GM11168 (cell line): ENCODE data around the gene ZNF79.

Source experiments
- in situ Hi-C: fragments of 300-500 bp; cut with MboI; formaldehyde crosslinking; loops from one replicate; pipeline ENCODE4 v1.12.0; 2022; ENCODE audit warnings: low sequenced_read_pairs; ENCODE audit not compliant: unreplicated experiment

Gene ZNF79

DNA sequence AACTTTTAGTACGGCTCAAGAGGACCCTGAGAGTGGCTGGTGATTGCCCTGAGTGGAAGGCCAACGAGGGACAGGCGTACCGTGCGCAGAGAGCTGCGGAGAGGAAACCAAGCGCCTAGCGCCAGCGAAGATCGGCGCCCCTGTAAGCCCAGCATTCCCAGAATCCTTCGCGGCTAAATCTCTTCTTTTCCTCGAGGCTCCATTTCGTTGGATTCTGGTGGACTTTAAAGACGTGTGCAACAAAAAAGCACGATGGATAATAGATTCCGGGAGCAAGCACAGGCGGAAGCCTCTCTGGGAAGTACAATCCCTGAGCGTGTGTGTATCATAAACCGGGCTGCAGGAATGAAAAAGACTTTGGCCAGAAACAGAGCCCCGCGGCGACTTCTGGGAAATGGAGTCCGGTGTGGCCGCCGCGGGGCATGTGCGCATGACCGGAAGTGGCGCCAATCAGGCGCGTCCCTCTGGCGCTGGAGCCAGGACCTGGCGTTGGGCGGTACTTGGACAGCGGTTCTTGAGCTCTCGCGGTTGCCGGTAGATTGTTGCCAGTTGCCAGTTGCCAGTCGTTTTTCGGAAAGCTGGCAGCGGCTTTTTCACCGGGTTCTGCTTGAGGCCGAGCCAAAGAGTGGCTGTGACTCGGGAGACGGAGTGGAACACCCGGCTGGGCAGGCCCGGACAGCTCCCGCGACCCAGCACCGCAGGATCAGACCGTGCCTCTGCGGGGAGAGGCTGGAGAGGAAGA is at the start of gene ZNF79:
ZNF79 (plus strand) TSS at position 449 of the 742 bp plus-strand sequence. CDS start 406 bp downstream, outside the sequence.
- in situ Hi-C loops: no loop called here

DNA sequence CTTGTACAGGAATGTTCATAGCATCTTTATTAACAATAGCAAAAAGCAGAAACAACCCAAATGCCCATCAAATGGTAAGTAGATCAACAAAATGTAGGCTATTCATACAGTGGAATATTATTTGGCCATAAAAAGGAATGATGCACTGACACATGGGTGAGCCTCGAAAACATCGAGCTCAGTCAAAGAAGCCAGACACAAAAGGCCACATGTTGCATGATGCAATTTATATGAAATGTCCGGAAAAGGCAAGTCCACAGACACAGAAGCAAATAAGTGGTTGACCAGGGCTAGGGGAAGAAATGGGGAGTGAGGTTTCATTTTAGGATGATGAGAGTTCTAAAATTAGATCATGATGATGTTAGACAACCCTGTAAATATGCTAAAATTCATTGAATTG is 43.7 kb upstream of the ZNF79 start:
- in situ Hi-C loops: loop anchor here (25.0 kb wide), 1 partner anchor 443 kb away; no protein-coding TSS in a partner anchor

DNA sequence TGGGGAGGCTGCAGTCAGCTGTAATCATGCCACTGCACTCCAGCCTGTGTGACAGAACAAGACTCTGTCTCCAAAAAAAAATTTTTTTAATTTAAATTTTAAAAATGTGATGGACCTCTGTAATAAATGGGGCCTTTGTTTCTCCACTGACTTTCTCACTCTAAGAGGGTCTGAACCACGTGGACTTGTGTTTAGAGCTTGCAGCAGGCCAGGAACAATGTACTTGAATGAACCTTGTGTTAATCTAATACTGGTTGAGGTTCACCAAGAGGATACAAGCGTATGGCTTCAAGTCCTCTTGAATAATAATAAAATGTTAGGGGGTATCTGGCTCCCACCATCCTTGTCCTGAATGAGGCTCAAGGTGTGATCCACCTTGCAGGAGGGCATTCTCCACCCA is 41.6 kb upstream of the ZNF79 start:
- in situ Hi-C loops: loop anchor here (25.0 kb wide), 1 partner anchor 445 kb away; no protein-coding TSS in a partner anchor

DNA sequence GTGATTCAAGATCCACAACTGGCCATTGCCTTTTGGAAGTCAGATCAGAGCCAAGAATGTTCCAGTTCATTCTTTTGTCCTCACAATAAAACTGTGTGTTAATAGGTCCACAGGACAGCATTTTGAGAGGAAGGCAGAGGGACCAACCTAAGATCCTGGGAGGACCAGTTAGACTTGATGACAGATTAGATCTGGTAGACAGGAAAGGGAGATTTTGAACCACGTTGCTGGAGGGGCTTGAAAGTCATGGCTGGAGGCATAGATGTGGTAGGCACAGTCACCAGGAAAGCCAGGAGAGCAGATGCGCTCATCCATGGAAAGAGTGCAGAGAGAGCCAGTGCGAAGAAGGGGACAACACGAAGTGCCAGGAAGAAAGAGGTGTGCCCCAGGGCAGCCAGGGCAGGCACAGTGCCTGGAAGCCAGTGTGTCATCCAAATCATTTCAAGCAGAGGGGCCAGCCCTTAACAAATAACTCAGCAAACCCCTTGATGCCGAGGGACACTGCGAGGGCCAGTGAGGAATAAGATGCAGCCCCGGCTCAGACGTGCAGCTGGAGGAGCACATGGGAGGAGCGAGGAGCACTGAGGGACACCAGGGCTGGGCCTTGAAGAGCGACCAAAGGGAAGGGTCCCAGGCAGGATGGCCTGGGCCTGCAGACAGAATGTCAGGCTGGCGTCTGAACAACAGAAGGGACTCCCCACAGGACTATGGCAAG is 40.0 kb upstream of the ZNF79 start:
- in situ Hi-C loops: loop anchor here (25.0 kb wide), 1 partner anchor 447 kb away; no protein-coding TSS in a partner anchor

DNA sequence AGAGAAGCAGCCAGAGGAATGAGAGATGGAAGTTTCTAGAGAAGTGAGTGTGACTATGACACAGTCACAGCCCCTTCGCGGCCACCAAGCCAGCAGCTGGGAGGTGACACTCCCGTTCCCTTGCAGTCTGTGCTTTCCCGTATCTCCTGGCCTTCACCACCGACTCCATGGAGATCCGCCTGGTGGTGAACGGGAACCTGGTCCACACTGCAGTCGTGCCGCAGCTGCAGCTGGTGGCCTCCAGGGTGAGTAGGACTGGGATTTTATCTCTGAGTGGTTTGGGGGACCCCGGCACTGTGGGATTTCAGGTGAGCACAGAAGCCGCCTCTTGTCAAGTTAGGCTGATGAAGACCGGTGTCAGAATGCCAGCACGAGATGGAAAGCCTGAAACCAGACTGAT is 39.3 kb upstream of the ZNF79 start:
- in situ Hi-C loops: loop anchor here (25.0 kb wide), 1 partner anchor 448 kb away; no protein-coding TSS in a partner anchor

DNA sequence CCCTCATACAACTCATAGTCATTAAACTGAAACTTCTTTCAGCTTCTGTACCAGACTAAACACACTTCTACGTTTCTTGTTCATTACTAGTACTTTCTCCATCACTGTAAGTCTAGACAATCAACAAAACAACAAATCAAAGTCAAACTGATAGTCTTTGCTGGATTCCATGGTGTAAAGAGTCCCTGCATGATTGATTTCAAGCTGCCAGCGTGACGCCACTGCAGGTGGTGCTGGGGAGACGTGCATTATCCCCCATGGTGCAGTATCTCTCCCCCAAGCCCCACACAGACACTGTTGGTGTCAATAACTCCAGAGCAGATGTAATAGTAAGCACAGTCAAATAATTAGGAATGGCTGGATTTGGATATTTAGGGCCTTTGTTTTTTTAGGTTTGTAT is 37.9 kb upstream of the ZNF79 start:
- in situ Hi-C loops: loop anchor here (25.0 kb wide), 1 partner anchor 449 kb away; no protein-coding TSS in a partner anchor

DNA sequence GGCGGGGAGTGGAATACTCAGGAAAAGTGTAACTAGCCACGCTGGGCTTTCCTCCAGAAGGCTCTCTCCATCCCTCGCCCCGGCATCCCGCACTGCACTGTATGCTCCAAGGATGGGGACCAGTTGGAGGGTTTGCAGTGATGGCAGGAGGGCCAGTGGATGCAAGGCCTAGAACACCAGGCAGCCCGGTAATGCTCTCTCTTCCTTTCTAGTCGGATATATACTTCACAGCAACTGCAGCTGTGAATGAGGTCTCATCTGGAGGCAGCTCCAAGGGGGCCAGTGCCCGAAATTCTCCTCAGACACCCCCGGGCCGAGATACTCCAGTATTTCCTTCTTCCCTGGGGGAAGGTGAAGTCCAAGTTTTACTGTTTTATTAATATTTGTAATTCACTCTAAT is 37.2 kb upstream of the ZNF79 start:
- in situ Hi-C loops: loop anchor here (25.0 kb wide), 1 partner anchor 450 kb away; no protein-coding TSS in a partner anchor

DNA sequence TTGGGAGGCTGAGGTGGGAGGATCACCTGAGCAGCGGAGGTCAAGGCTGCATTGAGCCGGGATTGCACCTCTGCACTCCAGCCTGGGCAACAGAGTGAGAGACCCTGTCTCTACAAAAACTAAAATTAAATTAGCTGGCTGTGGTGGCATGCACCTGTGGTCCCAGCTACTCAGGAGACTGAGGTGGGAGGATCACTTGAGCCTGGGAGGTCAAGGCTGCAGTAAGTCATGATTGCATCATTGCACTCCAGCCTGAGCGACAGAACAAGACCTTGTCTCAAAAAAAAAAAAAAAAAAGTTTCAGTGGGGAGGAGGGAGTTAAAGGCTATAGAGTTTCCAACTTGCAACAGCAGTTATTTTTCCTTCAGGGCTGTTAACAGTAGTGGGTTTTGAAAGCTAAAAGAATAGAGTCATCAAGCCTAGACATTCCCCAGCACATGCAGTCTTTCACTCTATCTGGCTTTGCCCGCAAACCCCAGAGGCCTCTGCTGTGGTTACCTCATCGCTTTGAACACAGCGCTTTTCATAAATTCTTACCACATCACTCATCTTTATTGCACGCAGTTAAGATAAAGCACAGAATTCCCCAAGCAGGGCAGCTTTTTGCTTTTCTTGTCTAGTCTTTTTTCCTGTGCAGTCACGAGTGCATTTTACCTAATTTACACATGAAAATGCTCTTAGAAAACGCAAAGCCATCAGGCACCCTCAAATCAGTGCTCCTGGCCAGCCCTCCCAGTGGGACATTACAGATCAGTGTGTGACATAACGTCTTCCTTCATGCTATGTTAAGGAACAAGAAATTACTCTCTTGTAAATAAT is 35.9 kb upstream of the ZNF79 start:
- in situ Hi-C loops: loop anchor here (25.0 kb wide), 1 partner anchor 451 kb away; no protein-coding TSS in a partner anchor

DNA sequence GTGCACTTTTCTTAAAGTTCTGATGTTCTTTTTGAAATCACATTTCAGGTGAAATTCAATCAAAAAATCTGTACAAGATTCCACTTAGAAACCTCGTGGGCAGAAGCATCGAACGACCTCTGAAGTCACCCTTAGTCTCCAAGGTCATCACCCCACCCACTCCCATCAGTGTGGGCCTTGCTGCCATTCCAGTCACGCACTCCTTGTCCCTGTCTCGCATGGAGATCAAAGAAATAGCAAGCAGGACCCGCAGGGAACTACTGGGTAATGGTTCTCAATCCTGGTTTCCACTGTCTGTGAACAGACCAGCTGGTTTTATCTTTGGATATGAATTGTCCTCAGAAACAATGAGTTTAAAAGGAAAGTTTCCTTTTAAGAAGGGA is 35.3 kb upstream of the ZNF79 start:
- in situ Hi-C loops: loop anchor here (25.0 kb wide), 1 partner anchor 452 kb away; no protein-coding TSS in a partner anchor

DNA sequence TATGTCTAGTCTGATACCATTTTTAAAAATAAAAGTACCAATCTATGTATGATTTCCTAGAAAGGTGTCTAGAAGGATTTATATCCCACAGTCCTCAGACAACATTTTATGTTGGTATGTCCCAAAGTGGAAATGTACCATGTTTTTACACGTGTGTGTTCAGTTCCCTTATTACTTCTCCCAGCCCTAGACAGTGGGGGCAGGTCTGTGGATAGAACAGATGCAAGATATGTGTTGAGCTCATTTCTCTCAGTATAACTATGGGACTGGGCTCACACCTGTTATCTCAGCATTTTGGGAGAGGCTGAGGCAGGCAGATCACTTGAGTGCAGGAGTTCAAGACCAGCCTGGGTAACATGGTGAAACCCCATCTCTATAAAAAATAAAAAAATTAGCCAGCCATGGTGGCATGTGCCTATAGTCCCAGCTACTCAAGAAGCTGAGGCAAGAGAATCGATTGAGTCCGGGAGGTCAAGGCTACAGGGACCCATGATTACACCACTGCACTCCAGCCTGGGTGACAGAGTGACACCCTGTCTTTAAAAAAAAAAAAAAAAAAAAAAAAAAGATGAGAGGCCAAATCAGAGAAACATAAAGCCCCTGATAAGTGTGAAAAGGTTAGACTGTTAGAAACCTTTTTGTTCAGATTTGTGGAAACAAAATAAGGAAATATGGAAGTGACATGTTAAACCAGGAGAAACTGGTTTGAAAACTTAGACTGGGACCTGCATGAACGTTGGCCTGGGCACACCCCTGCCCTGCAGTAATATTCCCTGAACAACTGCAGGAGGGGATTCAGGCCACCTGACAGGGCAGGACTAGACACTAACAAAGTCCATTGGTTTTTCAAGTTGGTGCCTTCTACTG is 34.6 kb upstream of the ZNF79 start:
- in situ Hi-C loops: loop anchor here (25.0 kb wide), 1 partner anchor 452 kb away; no protein-coding TSS in a partner anchor

DNA sequence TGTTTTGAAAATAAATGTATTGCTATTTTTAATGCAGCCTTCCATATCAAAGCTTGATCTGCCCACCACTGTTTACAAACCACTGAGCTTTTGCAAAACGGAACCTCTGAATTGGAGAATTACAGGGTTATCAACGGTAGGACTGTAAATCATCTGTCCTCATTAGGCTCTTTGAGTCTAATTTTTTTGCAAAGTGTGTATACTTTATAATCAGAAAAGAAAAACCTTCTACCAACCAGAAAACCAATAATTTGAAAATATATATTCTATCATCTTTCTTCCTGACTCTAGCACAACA is 34.0 kb upstream of the ZNF79 start:
- in situ Hi-C loops: loop anchor here (25.0 kb wide), 1 partner anchor 453 kb away; no protein-coding TSS in a partner anchor

DNA sequence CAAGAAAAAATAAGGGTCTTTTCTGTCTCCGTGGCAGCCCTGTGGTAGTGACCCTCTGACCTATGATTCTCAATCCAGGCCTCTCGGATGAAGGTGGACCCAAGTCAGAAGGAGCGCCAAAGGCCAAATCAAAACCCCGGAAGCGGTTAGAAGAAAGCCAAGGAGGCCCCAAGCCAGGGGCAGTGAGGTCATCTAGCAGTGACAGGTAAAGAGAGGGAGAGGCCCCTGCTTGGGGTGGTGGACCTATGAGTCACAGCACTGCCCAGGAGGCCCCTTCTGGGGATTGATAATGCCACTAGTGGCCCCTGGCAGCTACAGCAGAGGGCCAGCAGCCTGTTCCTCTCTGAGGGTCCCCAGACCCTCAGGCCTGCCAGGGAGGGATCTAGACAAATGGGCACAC is 33.6 kb upstream of the ZNF79 start:
- in situ Hi-C loops: loop anchor here (25.0 kb wide), 1 partner anchor 453 kb away; no protein-coding TSS in a partner anchor

DNA sequence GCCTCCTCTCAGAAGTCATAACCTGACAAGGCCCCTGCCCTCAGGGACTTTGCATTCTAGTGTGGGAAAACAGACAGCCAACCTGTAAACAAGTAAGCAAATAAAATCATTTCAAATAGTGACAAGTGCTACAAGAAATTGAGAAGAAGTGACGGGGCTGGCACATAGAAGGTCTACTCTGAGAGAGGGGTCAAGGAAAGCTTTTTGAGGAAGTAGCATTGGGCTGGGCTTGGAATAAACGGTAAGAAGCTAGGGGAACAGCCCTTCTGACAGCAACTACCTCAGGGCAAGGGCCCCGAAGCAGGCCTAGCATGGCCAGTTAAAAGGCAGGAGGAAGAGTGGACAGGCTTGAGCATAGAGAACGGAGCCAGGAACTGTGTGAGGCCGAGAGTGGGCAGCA is 32.0 kb upstream of the ZNF79 start:
- in situ Hi-C loops: loop anchor here (25.0 kb wide), 1 partner anchor 455 kb away; no protein-coding TSS in a partner anchor

DNA sequence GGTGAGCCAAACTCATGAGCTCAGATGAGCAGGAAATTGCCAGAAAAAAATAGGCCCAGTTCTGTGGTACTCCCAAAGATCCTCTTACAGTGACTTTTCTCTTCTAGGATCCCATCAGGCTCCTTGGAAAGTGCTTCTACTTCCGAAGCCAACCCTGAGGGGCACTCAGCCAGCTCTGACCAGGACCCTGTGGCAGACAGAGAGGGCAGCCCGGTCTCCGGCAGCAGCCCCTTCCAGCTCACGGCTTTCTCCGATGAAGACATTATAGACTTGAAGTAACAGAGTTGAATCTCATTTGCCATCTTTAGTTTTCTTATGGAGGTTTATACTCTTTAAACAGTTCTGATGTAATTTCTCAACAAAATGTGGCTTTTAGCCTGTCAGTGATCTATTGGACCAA is 31.2 kb upstream of the ZNF79 start:
- in situ Hi-C loops: loop anchor here (25.0 kb wide), 1 partner anchor 456 kb away; no protein-coding TSS in a partner anchor

DNA sequence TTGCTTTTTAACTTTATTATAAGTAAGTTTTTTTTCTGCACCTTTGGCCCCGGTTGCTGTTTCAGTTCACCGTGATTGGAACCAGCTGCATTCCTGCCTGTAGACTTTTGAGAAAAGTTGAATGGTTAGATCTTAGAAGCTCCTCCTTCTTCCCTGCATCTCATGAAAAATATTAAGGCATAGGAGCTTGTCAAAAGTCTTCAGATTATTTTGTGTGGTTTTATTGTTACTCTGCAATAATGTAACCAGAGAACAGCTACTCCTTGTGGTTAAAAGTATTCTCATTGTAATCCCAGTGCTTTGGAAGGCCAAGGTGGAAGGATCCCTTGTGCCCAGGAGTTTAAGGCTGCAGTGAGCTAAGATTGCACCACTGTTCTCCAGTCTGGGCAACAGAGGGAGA is 30.5 kb upstream of the ZNF79 start:
- in situ Hi-C loops: loop anchor here (25.0 kb wide), 1 partner anchor 456 kb away; no protein-coding TSS in a partner anchor

DNA sequence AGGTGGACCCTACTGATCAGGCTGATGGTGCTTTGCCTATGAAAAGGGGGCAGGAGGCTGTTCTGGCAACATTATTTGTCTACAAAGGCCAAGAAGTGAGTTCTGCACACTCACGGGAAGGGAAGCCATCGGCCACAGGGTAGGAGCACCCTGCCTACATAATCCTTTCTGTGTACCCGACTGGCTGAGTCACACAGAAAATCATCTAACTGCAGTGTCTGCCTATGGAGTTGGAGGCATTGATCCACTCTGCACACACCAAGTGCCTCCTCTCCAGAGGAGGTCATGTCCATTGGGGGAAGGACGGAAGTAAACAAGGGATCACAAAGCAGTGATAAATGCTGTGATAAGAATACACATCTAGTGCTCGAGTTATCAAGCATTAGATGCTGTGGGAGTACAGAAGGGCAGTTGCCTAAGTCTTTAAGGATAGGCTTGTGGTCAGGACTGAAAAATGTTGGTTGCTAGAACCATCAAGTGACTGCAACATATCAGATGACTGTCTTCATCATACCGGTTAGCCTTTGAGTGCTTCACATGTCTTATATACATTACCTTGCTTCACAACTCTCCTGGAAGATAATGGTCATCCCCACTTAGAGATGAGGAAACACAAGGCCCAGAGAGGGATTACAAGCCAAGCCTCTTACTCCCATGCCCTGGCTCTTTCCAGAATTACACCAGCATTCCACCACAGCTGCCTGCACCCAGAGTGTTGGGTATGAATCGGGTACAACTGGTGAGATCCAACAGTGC is 28.5 kb upstream of the ZNF79 start:
- in situ Hi-C loops: loop anchor here (5.0 to 25.0 kb wide), 2 partner anchors 183 to 458 kb away; no protein-coding TSS in a partner anchor

DNA sequence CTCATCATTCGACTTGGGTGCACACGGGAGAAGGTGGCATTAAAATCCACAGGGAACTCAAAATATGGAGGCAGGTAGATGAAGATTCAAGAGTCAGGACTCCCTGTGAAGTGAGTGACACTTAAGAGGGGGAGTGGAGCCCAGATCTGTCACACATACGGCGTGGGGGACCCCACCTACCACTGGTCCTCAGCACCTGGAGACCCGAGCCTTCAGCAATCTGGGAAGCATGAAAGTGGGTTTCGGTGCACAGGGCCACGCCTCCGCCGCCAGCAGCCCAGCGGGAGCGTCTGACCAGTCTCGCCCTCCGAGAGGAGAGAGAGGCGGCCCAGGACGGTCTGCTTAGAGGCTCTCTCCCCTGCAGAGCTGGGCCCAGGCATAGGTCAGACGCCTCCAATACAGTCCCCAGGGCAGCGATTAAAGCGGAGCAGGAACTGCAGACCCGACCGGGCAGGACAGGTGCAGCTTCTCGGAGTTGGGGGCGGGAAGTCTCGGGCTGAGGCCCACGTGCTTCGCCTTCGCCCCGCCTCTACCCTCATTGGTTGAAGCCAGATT is 27.9 kb upstream of the ZNF79 start:
- in situ Hi-C loops: loop anchor here (5.0 to 25.0 kb wide), 2 partner anchors 184 to 459 kb away; no protein-coding TSS in a partner anchor
